HL-60 (cell line): ENCODE measurements around the gene ST6GALNAC6.

Source experiments
- DNase-seq, 2 experiments: peaks; one replicate each; pipeline ENCODE4 v3.0.0-alpha.2; 2010 to 2020; ENCODE audit warnings: low read depth in 1 of 2, low spot score in 1 of 2
- H3K27ac ChIP-seq: fragments of 250-450 bp; sonication (Bioruptor Pico); replicated peaks from 2 replicates; pipeline ENCODE4 v1.5.1; 2020; ENCODE audit warnings: mild to moderate bottlenecking, moderate library complexity
- H3K27me3 ChIP-seq: fragments of 250-450 bp; sonication (Bioruptor Pico); 2 replicates; pipeline ENCODE4 v1.5.1; 2021; ENCODE audit warnings: mild to moderate bottlenecking, moderate library complexity; ENCODE audit not compliant: insufficient read depth, poor library complexity, severe bottlenecking
- H3K4me3 ChIP-seq: replicated peaks from 2 replicates; pipeline ENCODE4 v1.5.1; 2011; ENCODE audit warnings: mild to moderate bottlenecking, control low read depth, low read length; ENCODE audit not compliant: insufficient read depth
- GABPA ChIP-seq: IDR thresholded peaks from 2 replicates; pipeline ENCODE4 v1.6.1; 2012; ENCODE audit warnings: low read depth
- POLR2AphosphoS5 ChIP-seq: IDR thresholded peaks from 2 replicates; pipeline ENCODE4 v1.6.1; 2012; ENCODE audit warnings: low read depth
- SPI1 ChIP-seq: IDR thresholded peaks from 2 replicates; pipeline ENCODE4 v1.6.1; 2012; ENCODE audit warnings: low read depth, mild to moderate bottlenecking, borderline replicate concordance
- TF ChIP-seq, protein P1 (sequence below): IDR thresholded peaks from one replicate; pipeline ENCODE4 v1.5.1; 2011; ENCODE audit warnings: low read length, control low read depth, inconsistent platforms; ENCODE audit not compliant: insufficient read depth
- TF ChIP-seq, protein P2 (sequence below): IDR thresholded peaks from 2 replicates; pipeline ENCODE4 v1.6.1; 2012; ENCODE audit warnings: low read depth; ENCODE audit not compliant: insufficient replicate concordance

The ST6GALNAC6 gene

GRCh38 chr9:127945942-127946341 is 46.5 kb upstream of the ST6GALNAC6 start:
- H3K27ac ChIP-seq: no peak overlapping the region

GRCh38 chr9:127945338-127945737 is 45.9 kb upstream of the ST6GALNAC6 start:
- DNase-seq: no peak
- no peaks in the 10 kb centered on the region for H3K27me3 ChIP-seq
- H3K4me3 ChIP-seq: no peak overlapping the region
- H3K27ac ChIP-seq: no peak overlapping the region
- TF ChIP-seq, protein P1, sequence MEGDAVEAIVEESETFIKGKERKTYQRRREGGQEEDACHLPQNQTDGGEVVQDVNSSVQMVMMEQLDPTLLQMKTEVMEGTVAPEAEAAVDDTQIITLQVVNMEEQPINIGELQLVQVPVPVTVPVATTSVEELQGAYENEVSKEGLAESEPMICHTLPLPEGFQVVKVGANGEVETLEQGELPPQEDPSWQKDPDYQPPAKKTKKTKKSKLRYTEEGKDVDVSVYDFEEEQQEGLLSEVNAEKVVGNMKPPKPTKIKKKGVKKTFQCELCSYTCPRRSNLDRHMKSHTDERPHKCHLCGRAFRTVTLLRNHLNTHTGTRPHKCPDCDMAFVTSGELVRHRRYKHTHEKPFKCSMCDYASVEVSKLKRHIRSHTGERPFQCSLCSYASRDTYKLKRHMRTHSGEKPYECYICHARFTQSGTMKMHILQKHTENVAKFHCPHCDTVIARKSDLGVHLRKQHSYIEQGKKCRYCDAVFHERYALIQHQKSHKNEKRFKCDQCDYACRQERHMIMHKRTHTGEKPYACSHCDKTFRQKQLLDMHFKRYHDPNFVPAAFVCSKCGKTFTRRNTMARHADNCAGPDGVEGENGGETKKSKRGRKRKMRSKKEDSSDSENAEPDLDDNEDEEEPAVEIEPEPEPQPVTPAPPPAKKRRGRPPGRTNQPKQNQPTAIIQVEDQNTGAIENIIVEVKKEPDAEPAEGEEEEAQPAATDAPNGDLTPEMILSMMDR: no peak
- TF ChIP-seq, protein P2, sequence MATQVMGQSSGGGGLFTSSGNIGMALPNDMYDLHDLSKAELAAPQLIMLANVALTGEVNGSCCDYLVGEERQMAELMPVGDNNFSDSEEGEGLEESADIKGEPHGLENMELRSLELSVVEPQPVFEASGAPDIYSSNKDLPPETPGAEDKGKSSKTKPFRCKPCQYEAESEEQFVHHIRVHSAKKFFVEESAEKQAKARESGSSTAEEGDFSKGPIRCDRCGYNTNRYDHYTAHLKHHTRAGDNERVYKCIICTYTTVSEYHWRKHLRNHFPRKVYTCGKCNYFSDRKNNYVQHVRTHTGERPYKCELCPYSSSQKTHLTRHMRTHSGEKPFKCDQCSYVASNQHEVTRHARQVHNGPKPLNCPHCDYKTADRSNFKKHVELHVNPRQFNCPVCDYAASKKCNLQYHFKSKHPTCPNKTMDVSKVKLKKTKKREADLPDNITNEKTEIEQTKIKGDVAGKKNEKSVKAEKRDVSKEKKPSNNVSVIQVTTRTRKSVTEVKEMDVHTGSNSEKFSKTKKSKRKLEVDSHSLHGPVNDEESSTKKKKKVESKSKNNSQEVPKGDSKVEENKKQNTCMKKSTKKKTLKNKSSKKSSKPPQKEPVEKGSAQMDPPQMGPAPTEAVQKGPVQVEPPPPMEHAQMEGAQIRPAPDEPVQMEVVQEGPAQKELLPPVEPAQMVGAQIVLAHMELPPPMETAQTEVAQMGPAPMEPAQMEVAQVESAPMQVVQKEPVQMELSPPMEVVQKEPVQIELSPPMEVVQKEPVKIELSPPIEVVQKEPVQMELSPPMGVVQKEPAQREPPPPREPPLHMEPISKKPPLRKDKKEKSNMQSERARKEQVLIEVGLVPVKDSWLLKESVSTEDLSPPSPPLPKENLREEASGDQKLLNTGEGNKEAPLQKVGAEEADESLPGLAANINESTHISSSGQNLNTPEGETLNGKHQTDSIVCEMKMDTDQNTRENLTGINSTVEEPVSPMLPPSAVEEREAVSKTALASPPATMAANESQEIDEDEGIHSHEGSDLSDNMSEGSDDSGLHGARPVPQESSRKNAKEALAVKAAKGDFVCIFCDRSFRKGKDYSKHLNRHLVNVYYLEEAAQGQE: no peak
- TF ChIP-seq POLR2AphosphoS5 (no peak), SPI1 (no peak), GABPA (no peak)

More at GRCh38 chr9:127945942-127946341, 46.5 kb upstream of the ST6GALNAC6 start:
- Histone ChIP-seq H3K27me3 (no peaks in the 10 kb centered on the region), H3K4me3 (no peak overlapping the region)
- TF ChIP-seq, protein P1: no peak
- no peak for TF ChIP-seq POLR2AphosphoS5
- TF ChIP-seq, protein P2: no peak
- no peak for TF ChIP-seq GABPA
- TF ChIP-seq SPI1: no peak
- no peak for DNase-seq

GRCh38 chr9:127944586-127945218 is 45.3 kb upstream of the ST6GALNAC6 start:
- no peak for DNase-seq

More at GRCh38 chr9:127944586-127945218, 45.3 kb upstream of the ST6GALNAC6 start:
- Histone ChIP-seq H3K27ac (no peak overlapping the region), H3K27me3 (no peaks in the 10 kb centered on the region), H3K4me3 (no peak overlapping the region)
- TF ChIP-seq, protein P1: no peak
- TF ChIP-seq, protein P2: no peak
- no peak for TF ChIP-seq POLR2AphosphoS5
